Coronary artery (tissue), 2 donors: ENCODE data around the gene VPS35L.

Source experiments
- DNase-seq: peaks from one replicate; pipeline ENCODE4 v3.0.0-alpha.2; 2017; ENCODE audit warnings: low spot score
- H3K27ac ChIP-seq, 2 donors: fragments of 200-600 bp; sonication (generic); one replicate each; pipeline ENCODE4 v1.5.1; 2016 to 2019
- H3K4me3 ChIP-seq: fragments of 200-600 bp; sonication (generic); 2 replicates; pipeline ENCODE4 v1.5.1; 2016; ENCODE audit warnings: mild to moderate bottlenecking, moderate library complexity
- TF ChIP-seq, protein P1 (sequence below): fragments of 200-600 bp; sonication (generic); IDR thresholded peaks from one replicate; pipeline ENCODE4 v1.5.1; 2019; ENCODE audit warnings: antibody characterized with exemption

The VPS35L gene

DNA sequence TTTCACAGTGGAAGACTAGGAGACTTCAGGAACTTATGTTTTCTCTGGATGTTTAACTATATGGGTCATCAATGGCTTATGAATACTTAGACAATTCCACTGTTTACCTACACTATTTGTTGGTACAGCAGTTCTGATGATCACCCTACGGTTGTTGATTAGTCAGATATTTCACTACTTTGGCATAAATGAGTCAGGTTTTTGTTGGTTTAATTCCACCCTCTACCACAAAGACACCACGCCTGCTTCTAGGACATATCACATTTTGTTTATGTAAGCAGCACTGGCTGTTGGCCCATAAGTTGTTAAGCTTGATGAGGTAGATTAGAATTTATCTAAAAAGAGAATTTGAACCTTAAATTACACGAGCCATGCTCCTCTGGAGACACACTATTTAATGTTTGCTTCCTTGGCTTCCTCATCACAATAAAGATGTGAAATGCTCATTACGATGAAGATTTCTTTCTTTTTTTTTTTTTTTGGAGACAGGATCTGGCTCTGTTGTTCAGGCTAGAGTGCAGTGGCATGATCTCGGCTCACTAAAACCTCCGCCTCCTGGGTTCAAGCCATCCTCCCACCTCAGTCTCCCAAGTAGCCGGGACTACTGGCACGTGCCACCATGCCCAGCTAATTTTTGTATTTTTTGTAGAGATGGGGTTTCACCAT lies 37.9 kb upstream of the VPS35L start:
- TF ChIP-seq, protein P1, sequence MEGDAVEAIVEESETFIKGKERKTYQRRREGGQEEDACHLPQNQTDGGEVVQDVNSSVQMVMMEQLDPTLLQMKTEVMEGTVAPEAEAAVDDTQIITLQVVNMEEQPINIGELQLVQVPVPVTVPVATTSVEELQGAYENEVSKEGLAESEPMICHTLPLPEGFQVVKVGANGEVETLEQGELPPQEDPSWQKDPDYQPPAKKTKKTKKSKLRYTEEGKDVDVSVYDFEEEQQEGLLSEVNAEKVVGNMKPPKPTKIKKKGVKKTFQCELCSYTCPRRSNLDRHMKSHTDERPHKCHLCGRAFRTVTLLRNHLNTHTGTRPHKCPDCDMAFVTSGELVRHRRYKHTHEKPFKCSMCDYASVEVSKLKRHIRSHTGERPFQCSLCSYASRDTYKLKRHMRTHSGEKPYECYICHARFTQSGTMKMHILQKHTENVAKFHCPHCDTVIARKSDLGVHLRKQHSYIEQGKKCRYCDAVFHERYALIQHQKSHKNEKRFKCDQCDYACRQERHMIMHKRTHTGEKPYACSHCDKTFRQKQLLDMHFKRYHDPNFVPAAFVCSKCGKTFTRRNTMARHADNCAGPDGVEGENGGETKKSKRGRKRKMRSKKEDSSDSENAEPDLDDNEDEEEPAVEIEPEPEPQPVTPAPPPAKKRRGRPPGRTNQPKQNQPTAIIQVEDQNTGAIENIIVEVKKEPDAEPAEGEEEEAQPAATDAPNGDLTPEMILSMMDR = no peak
- no peak for DNase-seq
- Histone ChIP-seq H3K27ac (no peak overlapping the region), H3K4me3 (no peak overlapping the region)

DNA sequence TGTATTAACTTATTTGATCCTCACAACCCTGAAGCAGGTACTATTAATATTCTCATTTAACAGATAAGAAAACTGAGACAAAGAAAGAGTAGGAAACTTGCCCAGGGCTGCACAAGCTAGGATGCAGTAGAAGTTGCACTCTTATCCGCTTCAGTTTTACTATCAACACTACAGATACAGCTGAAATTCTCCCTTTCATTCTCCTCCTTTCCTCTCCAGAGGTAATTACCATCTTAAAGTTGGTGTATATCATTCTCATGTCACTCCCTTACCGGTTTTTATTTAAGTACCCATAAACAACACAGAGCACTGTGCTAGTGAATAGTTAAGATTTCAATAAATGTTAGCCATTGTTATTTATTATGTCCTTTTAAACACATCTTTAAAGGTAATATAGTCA lies 37.1 kb upstream of the VPS35L start:
- no peak overlapping the region for H3K4me3 ChIP-seq
- TF ChIP-seq, protein P1 = no peak
- DNase-seq = no peak
- no peak overlapping the region for H3K27ac ChIP-seq

DNA sequence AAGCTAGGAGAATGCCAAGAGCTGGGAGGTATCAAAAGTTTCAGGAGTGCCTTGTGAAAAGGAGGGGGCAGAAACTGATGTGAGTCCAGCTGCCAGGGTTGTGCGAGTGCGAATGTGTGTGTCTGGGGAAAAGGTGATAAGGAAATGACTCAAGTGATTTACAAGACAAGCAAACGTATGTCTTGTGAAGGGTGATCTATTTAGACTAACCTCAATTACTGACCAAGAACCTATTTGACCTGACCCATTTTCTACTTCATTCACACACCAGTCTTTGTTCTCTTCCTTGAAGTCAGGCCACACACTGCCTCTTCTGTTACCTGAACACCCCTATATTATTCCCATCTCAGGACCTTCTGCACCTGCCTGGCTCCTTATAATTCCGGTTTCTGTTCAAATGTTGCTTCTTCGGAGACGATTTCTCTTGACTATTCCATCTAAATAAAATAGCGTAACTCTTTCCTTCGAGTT lies 34.6 kb upstream of the VPS35L start:
- TF ChIP-seq, protein P1 = no peak
- no peak for DNase-seq
- Histone ChIP-seq H3K4me3 (peak overlapping the region; percentile 83), H3K27ac (peak overlapping the region; percentile 82 to 91)

DNA sequence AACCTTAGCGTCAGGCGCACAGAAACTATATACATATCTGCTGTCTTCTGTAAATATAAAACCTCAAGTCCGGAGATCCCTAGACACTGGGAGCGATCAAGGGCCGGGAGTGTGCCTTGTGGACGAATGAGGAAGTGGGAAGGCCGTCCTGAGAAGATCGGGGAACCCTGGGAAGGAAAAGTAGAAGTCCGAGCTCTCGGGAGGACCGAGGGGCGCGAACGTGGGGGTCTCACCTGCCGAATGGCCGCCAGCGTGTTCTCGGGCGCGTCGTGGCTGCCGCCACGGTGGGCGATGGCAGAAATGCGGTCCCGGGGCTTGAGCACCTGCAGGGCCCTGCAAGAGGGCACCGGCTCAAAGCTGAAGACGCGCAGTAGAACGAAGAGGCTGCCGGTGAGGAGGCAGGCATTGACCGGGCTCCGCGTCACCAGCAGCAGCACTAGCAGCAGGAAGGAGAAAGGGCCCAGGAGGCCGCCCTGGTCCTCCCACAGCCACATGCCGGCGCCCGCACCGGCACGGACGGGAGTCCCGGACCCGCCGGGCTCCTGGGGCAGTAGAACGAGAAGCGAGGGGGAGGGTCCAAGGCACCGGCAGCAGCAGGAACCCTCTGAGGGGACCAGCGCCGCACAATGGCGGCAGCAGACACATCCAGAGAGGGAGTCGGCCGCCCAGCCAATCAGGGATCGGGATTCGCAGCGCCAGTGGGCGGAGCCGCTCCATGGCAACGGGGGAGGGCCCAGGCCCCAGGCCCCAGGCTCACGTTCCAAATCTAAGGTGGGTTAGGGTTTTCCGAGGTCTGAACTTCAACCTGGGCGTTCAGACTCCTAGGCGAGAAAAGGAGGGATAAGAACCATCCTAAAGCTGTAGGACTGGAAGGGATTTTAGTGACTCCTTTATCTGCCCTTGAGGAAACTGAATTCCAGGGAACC lies 33.8 kb upstream of the VPS35L start, which contains the start of gene GDE1:
Gene GDE1, minus strand, starts transcription at position 628 of the 926 bp plus-strand sequence. Its CDS starts 134 bp downstream, at position 494.
- peak within 1 kb of the TSS; percentile 82 to 91 for H3K27ac ChIP-seq
- TF ChIP-seq, protein P1 = no peak
- peak within 1 kb of the TSS; percentile 83 for H3K4me3 ChIP-seq
- DNase-seq = peak; percentile 97

DNA sequence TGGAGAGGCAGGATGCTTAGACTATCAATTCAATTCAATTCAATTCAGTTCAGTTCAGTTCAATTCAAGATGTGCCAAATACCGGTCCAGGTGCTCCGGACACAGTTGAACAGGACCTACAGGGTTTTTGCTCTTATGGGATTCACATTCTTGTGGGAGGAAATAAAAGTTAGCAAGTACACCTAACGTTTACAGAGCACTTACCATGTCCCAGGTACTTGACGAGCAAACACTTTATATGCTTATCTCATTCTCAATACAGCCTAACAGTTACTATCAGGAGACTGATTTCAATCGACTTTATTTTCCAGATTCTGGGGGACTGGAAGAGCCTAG lies 33.1 kb upstream of the VPS35L start:
- TF ChIP-seq, protein P1 = no peak
- Histone ChIP-seq H3K27ac (peak overlapping the region; percentile 82 to 91), H3K4me3 (peak overlapping the region; percentile 83)
- DNase-seq = no peak

DNA sequence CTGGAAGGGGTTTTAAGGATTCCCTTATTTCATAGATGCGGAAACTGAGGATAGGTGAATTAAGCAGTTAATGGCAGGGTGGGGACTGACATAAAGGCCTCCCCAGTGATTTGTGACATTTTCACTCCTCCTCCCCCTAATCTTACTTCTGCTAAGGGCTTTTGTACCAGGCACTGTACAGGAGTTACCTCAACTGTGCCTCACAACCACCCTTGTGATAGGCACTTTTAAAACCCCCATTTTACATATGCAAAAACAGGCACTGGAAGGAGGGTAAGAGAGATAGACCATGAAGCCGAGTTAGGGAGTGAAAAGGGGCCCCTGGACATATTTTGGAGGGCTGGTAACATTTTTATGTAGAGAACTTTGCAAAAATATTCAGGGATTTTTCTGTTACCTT lies 32.7 kb upstream of the VPS35L start:
- Histone ChIP-seq H3K27ac (no peak overlapping the region), H3K4me3 (no peak overlapping the region)
- no peak for DNase-seq
- TF ChIP-seq, protein P1 = no peak
